ENCODE data around the gene ZNF160.
A peak's percentile ranks its signal among the peaks of the same experiment; 100 is the strongest.
"Not testable (repeated sequence)": the region's sequence is repeated elsewhere in the genome, so short reads cannot be mapped to it uniquely, and the experiment has no call there.

The ZNF160 gene

GRCh38 chr19:53091413-53092254 is 11.6 kb downstream of the ZNF160 start:
- DNase-seq (ENCODE audit: low read depth), result no peak

- no peak for DNase-seq (ENCODE audit: low read depth)
Measured at GRCh38 chr19:53088091-53088490, 15.1 kb downstream of the ZNF160 start.

DNA sequence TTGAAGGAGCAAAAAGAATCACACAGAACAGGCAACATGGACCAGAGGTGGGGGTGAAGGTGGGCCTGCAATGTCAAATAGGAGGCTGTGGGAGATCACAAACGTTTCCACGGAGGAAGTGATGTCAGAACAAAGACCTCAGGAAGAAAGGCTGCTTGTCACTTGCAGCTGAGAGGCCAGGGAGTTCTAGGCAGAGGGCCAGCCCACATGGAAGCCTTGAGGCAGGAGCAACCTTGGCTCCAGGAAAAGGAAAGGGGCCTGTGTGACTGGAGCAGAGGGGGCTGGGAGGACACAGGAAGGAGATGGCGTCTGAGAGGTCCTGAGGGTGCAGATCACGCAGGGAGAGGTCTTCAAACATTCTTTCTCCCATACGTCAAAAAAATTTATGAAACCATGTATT is 16.3 kb downstream of the ZNF160 start:
- DNase-seq (ENCODE audit: low read depth), result peak; percentile 35

GRCh38 chr19:53085496-53085895 is 17.7 kb downstream of the ZNF160 start:
- DNase-seq (ENCODE audit: low read depth), result no peak

GRCh38 chr19:53082929-53083328 is 20.3 kb downstream of the ZNF160 start:
- DNase-seq (ENCODE audit: low read depth), result no peak

- DNase-seq (ENCODE audit: low read depth), result no peak
Measured at GRCh38 chr19:53079313-53079924, 23.8 kb downstream of the ZNF160 start.

- DNase-seq (ENCODE audit: low read depth), result no peak
Measured at GRCh38 chr19:53078668-53079067, 24.6 kb downstream of the ZNF160 start.

- no peak for DNase-seq (ENCODE audit: low read depth)
Measured at GRCh38 chr19:53076984-53077383, 26.2 kb downstream of the ZNF160 start.

DNA sequence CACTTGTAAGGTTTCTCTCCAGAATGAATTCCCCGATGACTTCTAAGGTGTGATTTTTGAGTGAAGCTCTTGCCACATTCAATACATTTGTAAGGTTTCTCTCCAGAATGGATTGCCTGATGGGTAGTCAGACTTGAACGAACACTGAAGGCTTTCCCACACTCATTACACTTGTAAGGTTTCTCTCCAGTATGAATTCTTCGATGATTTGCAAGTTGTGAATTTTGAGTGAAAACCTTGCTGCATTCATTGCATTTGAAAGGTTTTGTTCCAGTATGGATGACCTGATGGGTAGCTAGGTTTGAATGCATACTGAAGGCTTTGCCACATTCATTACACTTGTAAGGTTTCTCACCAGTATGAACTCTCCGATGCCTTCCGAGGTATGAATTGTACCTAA is 34.4 kb downstream of the ZNF160 start:
- no peak for DNase-seq (ENCODE audit: low read depth)

DNA sequence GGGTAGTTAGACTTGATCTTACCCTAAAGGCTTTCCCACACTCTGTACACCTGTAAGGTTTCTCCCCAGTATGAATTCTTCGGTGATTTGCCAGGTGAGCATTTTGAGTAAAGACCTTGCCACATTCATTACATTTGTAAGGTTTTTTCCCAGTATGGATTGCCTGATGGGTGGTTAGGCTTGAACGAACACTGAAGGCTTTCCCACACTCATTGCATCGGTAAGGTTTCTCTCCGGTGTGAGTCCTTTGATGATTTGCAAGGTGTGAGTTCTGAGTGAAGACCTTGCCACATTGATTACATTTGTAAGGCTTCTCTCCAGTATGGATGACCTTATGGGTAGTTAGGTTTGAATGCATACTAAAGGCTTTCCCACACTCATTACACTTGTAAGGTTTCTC is 35.0 kb downstream of the ZNF160 start:
- DNase-seq (ENCODE audit: low read depth), result no peak

- DNase-seq (ENCODE audit: low read depth), result no peak
Measured at GRCh38 chr19:53057904-53058580, 45.2 kb downstream of the ZNF160 start.

GRCh38 chr19:53055117-53055516 is 48.1 kb downstream of the ZNF160 start:
- no peak for DNase-seq (ENCODE audit: low read depth)

DNA sequence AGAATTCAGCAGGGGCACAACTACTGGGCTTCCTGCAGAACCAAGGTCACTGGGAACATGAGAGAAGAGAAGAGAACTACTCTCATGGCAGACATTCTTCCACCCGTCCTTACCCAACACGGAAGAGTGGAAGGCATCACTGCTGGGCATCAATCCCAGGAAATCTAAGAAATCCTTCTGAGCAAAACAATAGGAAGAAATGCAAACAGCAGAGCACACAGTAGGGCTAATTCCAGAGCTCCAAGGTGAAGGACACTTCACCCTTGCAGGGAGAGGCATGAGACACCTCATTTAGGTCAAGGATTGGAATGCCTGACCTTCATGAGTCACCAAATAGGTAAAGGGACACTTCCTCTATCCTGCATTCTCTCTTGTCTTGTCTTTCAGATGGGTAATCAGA is 55.8 kb downstream of the ZNF160 start:
- DNase-seq (ENCODE audit: low read depth), result no peak

- DNase-seq (ENCODE audit: low read depth), result no peak
Measured at GRCh38 chr19:53045536-53045935, 57.7 kb downstream of the ZNF160 start.

DNA sequence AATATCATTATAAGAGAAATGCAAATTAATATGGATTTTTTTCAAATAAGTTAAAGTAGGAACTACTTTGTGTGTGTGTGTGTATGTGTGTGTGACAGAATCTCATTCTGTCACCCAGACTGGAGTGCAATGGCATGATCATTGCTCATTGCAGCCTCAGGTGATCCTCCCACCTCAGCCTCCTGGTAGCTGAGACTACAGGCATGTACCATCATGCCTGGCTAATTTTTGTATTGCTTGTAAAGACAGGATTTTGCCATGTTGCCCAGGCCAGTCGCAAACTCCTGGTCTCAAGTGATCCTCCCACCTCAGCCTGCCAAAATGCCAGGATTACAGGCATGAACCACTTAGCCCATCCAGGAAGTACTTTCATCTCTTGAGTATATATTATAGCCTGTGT is 61.9 kb downstream of the ZNF160 start:
- no peak for DNase-seq (ENCODE audit: low read depth)

DNA sequence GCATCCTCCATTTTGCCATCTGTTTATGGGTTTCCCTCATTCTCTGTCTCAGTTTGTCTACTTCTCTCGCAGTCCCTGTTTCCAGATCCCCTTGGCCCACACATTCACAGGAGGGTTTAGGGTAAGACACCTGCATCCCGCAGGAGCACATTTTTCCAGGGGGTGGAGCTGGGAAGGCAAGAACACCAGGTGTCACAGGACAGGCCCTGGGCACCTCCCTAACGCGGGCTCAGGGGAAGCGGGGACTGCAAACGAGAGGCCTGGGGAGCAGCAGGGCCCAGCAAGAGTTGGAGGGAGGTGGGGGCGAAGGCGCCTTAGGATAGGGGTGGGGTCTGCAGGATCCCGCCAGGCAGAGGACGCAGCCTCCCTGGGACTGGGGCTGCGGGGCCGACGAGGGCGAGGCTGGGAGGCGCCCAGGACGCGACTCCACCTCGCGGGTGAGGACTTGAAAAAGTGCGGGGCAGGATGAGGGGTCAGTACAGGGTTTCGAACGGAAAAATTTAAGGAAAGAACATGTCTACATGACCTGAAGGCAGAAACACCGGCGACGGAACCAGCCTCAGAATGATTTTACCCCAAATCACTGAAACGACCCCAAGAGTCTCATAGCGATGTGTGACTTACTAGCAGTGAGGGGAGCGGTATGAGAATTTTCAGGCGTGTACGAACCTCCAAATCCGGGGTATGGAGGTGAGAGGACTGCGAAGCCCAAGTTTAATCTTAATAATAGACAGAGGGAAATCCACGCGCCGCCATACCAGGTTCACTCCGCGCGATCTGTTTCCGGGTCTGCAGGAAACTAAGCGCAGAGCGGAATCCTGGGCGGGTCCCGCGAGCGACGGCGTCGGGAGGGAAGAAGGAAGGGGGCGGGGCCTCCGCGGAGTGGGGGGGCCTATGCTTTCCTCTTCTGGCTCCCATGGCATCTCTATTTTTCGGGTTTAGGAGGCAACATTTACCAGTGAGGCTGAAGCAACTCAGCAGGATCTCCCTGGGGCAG is 65.8 kb downstream of the ZNF160 start:
- DNase-seq (ENCODE audit: low read depth), result no peak

GRCh38 chr19:53034948-53035675 is 68.1 kb downstream of the ZNF160 start:
- no peak for DNase-seq (ENCODE audit: low read depth)

- no peak for DNase-seq (ENCODE audit: low read depth)
Measured at GRCh38 chr19:53034054-53034453, 69.2 kb downstream of the ZNF160 start.

DNA sequence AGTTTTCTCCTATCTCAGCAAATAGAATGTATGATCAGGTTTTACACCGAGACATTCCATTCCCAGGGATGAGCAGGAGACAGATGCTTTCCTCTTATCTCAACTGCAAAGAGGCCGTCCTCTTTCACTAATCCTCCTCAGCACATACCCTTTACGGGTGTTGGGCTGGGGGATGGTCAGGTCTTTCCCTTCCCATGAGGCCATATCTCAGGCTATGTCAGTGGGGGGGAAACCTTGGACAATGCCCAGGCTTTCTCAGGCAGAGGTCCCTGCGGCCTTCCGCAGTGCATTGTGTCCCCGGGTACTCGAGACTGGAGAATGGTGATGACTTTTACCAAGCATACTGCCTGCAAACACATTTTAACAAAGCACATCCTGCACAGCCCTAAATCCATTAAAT is 74.9 kb downstream of the ZNF160 start:
- DNase-seq (ENCODE audit: low read depth), result not testable (repeated sequence)

- DNase-seq (ENCODE audit: low read depth), result no peak
Measured at GRCh38 chr19:53019684-53020083, 83.5 kb downstream of the ZNF160 start.
